SKM-1 treated with dmso at 0.1 percent for 144 hours (cell line): ENCODE results near the gene BIRC6.
"Not testable (repeated sequence)": the region's sequence is repeated elsewhere in the genome, so short reads cannot be mapped to it uniquely, and the experiment has no call there.

Experiments
- DNase-seq: peaks from one replicate; lab custom pipeline; 2025; ENCODE audit not compliant: unreplicated experiment; lab: John Stamatoyannopoulos, UW

BIRC6 gene, protein sequence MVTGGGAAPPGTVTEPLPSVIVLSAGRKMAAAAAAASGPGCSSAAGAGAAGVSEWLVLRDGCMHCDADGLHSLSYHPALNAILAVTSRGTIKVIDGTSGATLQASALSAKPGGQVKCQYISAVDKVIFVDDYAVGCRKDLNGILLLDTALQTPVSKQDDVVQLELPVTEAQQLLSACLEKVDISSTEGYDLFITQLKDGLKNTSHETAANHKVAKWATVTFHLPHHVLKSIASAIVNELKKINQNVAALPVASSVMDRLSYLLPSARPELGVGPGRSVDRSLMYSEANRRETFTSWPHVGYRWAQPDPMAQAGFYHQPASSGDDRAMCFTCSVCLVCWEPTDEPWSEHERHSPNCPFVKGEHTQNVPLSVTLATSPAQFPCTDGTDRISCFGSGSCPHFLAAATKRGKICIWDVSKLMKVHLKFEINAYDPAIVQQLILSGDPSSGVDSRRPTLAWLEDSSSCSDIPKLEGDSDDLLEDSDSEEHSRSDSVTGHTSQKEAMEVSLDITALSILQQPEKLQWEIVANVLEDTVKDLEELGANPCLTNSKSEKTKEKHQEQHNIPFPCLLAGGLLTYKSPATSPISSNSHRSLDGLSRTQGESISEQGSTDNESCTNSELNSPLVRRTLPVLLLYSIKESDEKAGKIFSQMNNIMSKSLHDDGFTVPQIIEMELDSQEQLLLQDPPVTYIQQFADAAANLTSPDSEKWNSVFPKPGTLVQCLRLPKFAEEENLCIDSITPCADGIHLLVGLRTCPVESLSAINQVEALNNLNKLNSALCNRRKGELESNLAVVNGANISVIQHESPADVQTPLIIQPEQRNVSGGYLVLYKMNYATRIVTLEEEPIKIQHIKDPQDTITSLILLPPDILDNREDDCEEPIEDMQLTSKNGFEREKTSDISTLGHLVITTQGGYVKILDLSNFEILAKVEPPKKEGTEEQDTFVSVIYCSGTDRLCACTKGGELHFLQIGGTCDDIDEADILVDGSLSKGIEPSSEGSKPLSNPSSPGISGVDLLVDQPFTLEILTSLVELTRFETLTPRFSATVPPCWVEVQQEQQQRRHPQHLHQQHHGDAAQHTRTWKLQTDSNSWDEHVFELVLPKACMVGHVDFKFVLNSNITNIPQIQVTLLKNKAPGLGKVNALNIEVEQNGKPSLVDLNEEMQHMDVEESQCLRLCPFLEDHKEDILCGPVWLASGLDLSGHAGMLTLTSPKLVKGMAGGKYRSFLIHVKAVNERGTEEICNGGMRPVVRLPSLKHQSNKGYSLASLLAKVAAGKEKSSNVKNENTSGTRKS (N-terminal part only)

GRCh38 chr2:32356681-32357317, at the start of gene BIRC6:
Gene BIRC6, plus strand, starts transcription at chr2:32357023. Its CDS starts 139 bp downstream, at chr2:32357162.
- DNase-seq: peak; percentile 96

DNA sequence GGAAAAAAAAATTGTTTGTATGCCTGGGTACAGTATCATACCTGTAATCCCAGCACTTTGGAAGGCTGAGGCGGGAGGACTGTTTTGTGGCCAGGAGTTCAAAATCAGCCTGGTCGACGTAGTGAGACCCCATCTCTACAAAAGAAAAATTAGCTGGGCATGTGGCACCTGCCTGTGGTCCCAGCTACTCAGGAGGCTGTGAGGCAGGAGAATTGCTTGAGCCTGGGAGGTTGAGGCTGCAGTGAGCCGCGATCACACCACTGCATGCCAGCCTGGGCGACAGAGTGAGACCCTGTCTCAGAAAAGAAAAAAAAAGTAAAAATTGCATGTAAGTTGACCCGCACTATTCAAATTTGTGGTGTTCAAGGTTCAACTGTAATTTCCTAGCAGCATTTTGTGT, 46.2 kb upstream of the BIRC6 start:
- no peak for DNase-seq

DNA sequence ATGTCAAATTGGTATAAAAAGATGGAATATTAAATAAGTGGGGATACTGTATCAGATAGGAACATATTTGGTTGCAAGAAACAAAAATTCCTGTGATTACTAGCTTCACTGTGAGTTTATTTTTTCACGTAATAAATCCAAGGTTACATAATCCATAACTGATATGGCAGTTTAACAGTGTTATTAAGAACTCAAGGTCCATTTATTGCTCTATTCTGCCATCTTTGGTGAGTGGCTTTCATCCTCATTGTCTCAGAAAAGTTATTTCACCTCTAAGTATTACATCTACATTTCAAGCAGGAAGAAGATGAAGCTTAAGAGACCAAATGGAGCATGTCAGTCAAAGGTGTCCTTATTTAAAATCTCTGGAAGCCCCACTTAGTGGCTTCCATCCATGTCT, 41.9 kb upstream of the BIRC6 start:
- no peak for DNase-seq

DNA sequence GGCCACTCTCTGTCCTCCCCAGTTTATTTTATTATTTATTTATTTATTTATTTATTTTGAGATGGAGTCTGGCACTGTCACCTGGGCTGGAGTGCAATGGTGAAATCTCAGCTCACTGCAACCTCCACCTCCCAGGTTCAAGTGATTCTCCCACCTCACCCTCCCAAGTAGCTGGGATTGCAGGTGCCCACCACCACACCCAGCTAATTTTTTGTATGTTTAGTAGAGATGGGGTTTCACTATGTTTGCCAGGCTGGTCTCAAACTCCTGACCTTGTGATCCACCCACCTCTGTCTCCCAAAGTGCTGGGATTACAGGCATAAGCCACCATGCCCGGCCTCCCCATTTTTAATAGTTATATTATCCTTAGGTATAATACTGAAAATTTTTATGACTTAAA, 28.1 kb upstream of the BIRC6 start:
- not testable (repeated sequence) for DNase-seq

- DNase-seq: not testable (repeated sequence)
Measured at GRCh38 chr2:32329180-32329980, 27.4 kb upstream of the BIRC6 start.

GRCh38 chr2:32330136-32330535, 26.7 kb upstream of the BIRC6 start:
- no peak for DNase-seq

GRCh38 chr2:32342801-32343200, 14.0 kb upstream of the BIRC6 start:
- no peak for DNase-seq

GRCh38 chr2:32350797-32351196, 6.0 kb upstream of the BIRC6 start:
- not testable (repeated sequence) for DNase-seq

DNA sequence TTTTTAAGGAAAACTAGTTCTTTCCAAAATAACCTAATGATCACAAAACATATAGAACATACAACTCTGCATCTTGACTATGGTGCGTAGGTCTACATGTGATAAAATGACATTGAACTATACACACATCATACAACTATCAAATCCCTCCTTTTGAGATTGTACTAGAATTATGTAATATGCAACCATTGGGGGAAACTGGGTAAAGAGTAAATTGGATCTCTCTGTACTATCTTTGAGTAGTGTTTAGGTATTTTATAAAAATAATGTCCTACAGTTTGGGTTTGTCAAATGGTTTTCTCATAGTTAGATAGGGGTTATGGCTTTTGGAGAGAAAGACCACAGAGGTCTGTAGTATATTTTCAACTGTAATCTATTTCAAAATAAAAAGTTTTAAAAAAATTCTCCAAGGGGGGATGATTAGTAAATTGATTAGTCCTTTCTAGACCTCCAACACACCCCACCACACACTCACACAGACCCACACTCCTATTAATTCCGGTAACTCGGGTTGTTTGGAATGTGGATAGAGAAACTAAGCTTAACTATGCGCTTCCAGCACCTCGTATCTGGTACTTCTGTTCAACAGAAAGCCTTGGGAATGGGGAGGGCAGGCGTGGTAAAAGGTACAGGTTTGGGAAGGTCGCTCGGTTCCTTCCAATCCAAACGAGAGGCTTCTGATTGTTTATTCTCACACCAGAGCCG, 695 bp upstream of the BIRC6 start:
- no peak for DNase-seq

GRCh38 chr2:32357318-32358110, 691 bp downstream of the BIRC6 start:
- DNase-seq: no peak

GRCh38 chr2:32358111-32358482, 1.3 kb downstream of the BIRC6 start:
- DNase-seq: no peak

GRCh38 chr2:32360416-32360815, 3.6 kb downstream of the BIRC6 start:
- no peak for DNase-seq

DNA sequence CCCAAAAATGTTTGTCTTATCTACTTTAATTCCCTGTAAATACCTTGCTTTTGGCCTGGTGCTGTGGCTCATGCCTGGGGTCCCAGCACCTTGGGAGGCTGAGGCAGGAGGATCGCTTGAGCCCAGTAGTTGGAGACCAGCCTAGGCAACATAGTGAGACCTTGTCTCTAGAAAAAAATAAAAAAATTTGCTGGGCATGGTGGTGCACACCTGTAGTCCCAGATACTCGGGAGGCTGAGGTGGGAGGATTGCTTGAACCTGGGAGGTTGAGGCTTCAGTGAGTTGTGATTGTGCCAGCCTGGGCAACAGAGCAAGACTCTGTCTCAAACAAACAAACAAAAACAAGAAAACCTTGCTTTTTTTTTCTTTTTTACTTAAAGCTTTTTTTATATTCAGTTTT, 6.2 kb downstream of the BIRC6 start:
- DNase-seq: not testable (repeated sequence)

GRCh38 chr2:32363597-32363996, 6.8 kb downstream of the BIRC6 start:
- no peak for DNase-seq

DNA sequence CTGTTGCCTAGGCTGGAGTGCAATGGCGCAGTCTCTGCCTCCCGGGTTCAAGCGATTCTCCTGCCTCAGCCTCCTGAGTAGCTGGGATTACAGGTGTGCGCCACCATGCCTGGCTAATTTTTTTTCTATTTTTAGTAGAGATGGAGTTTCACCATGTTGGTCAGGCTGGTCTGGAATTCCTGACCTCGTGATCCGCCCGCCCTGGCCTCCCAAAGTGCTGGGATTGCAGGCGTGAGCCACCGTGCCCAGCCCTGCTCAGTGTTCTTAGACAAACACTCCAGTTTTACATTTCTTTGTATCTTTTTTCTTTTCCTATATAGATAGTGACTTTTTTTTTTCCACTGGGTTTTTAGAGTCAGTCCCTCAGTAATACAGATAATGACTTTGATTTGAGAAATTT, 7.5 kb downstream of the BIRC6 start:
- not testable (repeated sequence) for DNase-seq

- not testable (repeated sequence) for DNase-seq
Measured at GRCh38 chr2:32365679-32366078, 8.9 kb downstream of the BIRC6 start.

DNA sequence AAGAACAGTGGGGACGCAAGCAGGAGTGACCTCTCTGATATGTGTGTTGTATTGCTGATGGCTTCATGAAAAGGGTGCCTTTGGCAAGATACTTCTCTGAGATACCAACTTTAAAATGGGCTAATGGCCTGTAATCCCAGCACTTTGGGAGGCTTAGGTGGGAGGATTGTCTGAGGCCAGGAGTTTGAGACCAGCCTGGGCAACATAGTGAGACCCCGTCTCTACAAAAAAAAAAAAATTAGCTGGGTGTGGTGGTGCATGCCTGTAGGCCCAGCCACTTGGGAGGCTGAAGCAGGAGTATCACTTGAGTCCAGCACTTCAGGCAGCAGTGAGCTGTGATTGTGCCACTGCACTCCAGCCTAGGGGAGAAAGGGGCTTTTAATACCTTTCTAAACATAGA, 9.8 kb downstream of the BIRC6 start:
- no peak for DNase-seq

GRCh38 chr2:32369222-32369621, 12.4 kb downstream of the BIRC6 start:
- no peak for DNase-seq
